HepG2 (cell line): ENCODE results near the gene WDR48. TPM values are rescaled to one million over a fixed set of nuclear protein-coding genes. Genes with fewer than 3 reads are reported as not detected.
A peak's percentile ranks its signal among the peaks of the same experiment; 100 is the strongest.

Source experiments
- ATAC-seq: fragments of 200-7000 bp; cut with Tn5 transposase; 3 replicates; pipeline ENCODE4 v1.9.1; 2020; ENCODE audit warnings: mild to moderate bottlenecking, moderate library complexity
- BruUV-seq: library from RNA; stranded (reverse); fragments of 400-500 nt; replicated peaks from 2 replicates; lab custom pipeline; 2021; lab: Mats Ljungman, UMichigan
- CTCF ChIA-PET: fragments of 300-600 bp; formaldehyde crosslinking; extraction: SDS; loops from one replicate; lab custom pipeline; 2021; ENCODE audit warnings: low total read pairs, inconsistent platforms, low intra/inter-chr PET ratio; lab: Yijun Ruan, JAX
- POLR2A ChIA-PET: fragments of 350-600 bp; sonication (Branson Sonifier 250); formaldehyde crosslinking; loops from one replicate; lab custom pipeline; 2020; ENCODE audit warnings: antibody characterized with exemption, inconsistent platforms; lab: Yijun Ruan, JAX
- DNase-seq: peaks from one replicate; pipeline ENCODE4 v3.0.0-alpha.2; 2015; ENCODE audit warnings: low spot score
- FAIRE-seq: peaks from 3 replicates; lab custom pipeline; 2011; peaks lifted over from hg19 to GRCh38; lab: Jason Lieb, UNC
- H2AFZ ChIP-seq: one replicate; pipeline ENCODE4 v1.6.1; 2011; ENCODE audit warnings: low read length, inconsistent platforms
- H3K27ac ChIP-seq: fragments of 300-600 bp; 3 replicates; pipeline ENCODE4 v1.8.0; 2011; ENCODE audit warnings: mixed run types, mild to moderate bottlenecking, mixed read lengths, low read length, inconsistent platforms; ENCODE audit not compliant: insufficient read depth; ENCODE audit errors: extremely low read length
- H3K27me3 ChIP-seq, 2 experiments: fragments of 200-600 bp in 1 of 2; 2 replicates in 1 of 2; 3 replicates in 1 of 2; pipeline versions ENCODE4 v1.6.0 to v1.8.0; 2011; ENCODE audit warnings: low read length in 2 of 2, mild to moderate bottlenecking in 2 of 2, moderate library complexity in 2 of 2, inconsistent platforms in 1 of 2; ENCODE audit not compliant: insufficient read depth in 2 of 2, control insufficient read depth in 1 of 2
- H3K36me3 ChIP-seq, 2 experiments: fragments of 200-600 bp in 1 of 2; replicated peaks in 1 of 2; 2 replicates in 1 of 2; 3 replicates in 1 of 2; pipeline versions ENCODE4 v1.5.1 to v1.8.0; 2011; ENCODE audit warnings: low read length in 2 of 2, inconsistent platforms in 1 of 2; ENCODE audit not compliant: insufficient read depth in 2 of 2, control insufficient read depth in 1 of 2
- H3K4me1 ChIP-seq: 2 replicates; pipeline ENCODE4 v1.5.1; 2012; ENCODE audit warnings: low read length, inconsistent platforms; ENCODE audit not compliant: insufficient read depth
- H3K4me2 ChIP-seq: 2 replicates; pipeline ENCODE4 v1.6.0; 2011; ENCODE audit warnings: low read depth, low read length, inconsistent platforms
- H3K4me3 ChIP-seq, 3 experiments: fragments of 200-600 bp in 1 of 3; sonication (generic), shearing (Covaris generic) in 1 of 3; replicated peaks in 1 of 3; 2 replicates each; pipeline ENCODE4 v1.5.1; 2011 to 2016; ENCODE audit warnings: low read length in 3 of 3, inconsistent platforms in 2 of 3, low read depth in 2 of 3, mild to moderate bottlenecking in 2 of 3, control low read depth in 1 of 3, mixed read lengths in 1 of 3; ENCODE audit not compliant: insufficient read depth in 1 of 3
- H3K79me2 ChIP-seq: one replicate; pipeline ENCODE4 v1.6.1; 2011; ENCODE audit warnings: low read length, inconsistent platforms; ENCODE audit not compliant: insufficient read depth
- H3K9ac ChIP-seq: 2 replicates; pipeline ENCODE4 v1.6.0; 2011; ENCODE audit warnings: mild to moderate bottlenecking, low read depth, low read length, inconsistent platforms; ENCODE audit not compliant: insufficient read depth
- H3K9me3 ChIP-seq: 2 replicates; pipeline ENCODE4 v1.5.1; 2012; ENCODE audit warnings: mild to moderate bottlenecking, low read length
- H4K20me1 ChIP-seq: 2 replicates; pipeline ENCODE4 v1.6.0; 2011; ENCODE audit warnings: inconsistent platforms, mild to moderate bottlenecking, low read length, moderate library complexity; ENCODE audit not compliant: insufficient read depth
- AGO1 ChIP-seq: fragments of 200-400 bp; formaldehyde crosslinking; IDR thresholded peaks from 2 replicates; pipeline ENCODE4 v1.6.1; 2017; ENCODE audit warnings: mild to moderate bottlenecking, low read depth, low read length, moderate library complexity; ENCODE audit not compliant: poor library complexity, severe bottlenecking
- AGO2 ChIP-seq: fragments of 200-400 bp; formaldehyde crosslinking; optimal IDR thresholded peaks from 2 replicates; pipeline ENCODE3; 2017; ENCODE audit warnings: mild to moderate bottlenecking, low read depth, low read length, moderate library complexity
- CENPT ChIP-seq: sonication (generic); formaldehyde crosslinking; IDR thresholded peaks from 2 replicates; pipeline ENCODE4 v1.8.0; 2022; ENCODE audit warnings: low read depth, mild to moderate bottlenecking, moderate library complexity, missing genetic modification reagents
- NFIC ChIP-seq: IDR thresholded peaks from 2 replicates; pipeline ENCODE4 v1.6.1; 2012; ENCODE audit warnings: mild to moderate bottlenecking, low read length, inconsistent platforms
- POLR2AphosphoS2 ChIP-seq: IDR thresholded peaks from 2 replicates; pipeline ENCODE4 v1.6.1; 2011; ENCODE audit warnings: low read depth, low read length, improper control_type of control experiment
- RAD21 ChIP-seq: fragments of 450-650 bp; formaldehyde crosslinking; IDR thresholded peaks from 2 replicates; pipeline ENCODE4 v1.5.0; 2020; ENCODE audit warnings: mild to moderate bottlenecking
- RFX3 ChIP-seq: IDR thresholded peaks from 2 replicates; pipeline ENCODE4 v1.6.1; 2016; ENCODE audit warnings: missing biosample characterization, missing genetic modification reagents
- SAP130 ChIP-seq: IDR thresholded peaks from 2 replicates; pipeline ENCODE4 v1.6.1; 2016; ENCODE audit warnings: low read depth
- THAP11 ChIP-seq: IDR thresholded peaks from 2 replicates; pipeline ENCODE4 v1.6.1; 2016; ENCODE audit warnings: missing biosample characterization, missing genetic modification reagents
- ZNF20 ChIP-seq: sonication (generic); formaldehyde crosslinking; IDR thresholded peaks from 2 replicates; pipeline ENCODE4 v1.4.0; 2020; ENCODE audit warnings: mild to moderate bottlenecking, moderate library complexity, missing genetic modification reagents
- ZNF30 ChIP-seq: sonication (generic); formaldehyde crosslinking; IDR thresholded peaks from 2 replicates; pipeline ENCODE4 v1.5.0; 2020; ENCODE audit warnings: mild to moderate bottlenecking, missing genetic modification reagents
- WGBS: methylation state at CpG from one replicate; pipeline ENCODE4 v1.1.6; 2017; ENCODE audit warnings: low lambda C conversion rate; 5-methylcytosine and 5-hydroxymethylcytosine counted together
- in situ Hi-C: cut with HindIII; loops from 2 replicates; pipeline ENCODE4 v1.10.0; 2017; ENCODE audit warnings: low pct_unique_long_range_greater_than_20kb; ENCODE audit not compliant: extremely low pct_ligation_motif_present
- intact Hi-C: fragments of 100-400 bp; cut with micrococcal nuclease; formaldehyde crosslinking; loops from one replicate; pipeline ENCODE4 v1.10.0; 2022; ENCODE audit not compliant: unreplicated experiment
- polyA plus RNA-seq, 8 experiments: library from polyadenylated mRNA; depleted of rRNA in 3 of 8; stranded (reverse) in 7 of 8; unstranded in 1 of 8; fragments of >200 nt; fragmentation: Illumina TruSeq in 4 of 8; extraction: Trizol in 4 of 8; gene quantifications; 2 replicates each; pipeline versions ENCODE4 v1.2.1 to v1.2.3, GENCODE V29; 2011 to 2016; ENCODE audit warnings: low read depth in 4 of 8, missing spikeins in 1 of 8, mixed read lengths in 1 of 8; ENCODE audit not compliant: insufficient read depth in 1 of 8
- total RNA-seq, 5 experiments: library from RNA; depleted of rRNA; stranded (reverse); fragments of >200 nt; fragmentation: Illumina TruSeq; extraction: Trizol; gene quantifications; 2 replicates each; pipeline ENCODE4 v1.2.3, GENCODE V29; 2016; ENCODE audit warnings: low read depth in 1 of 5

Gene WDR48
- total and polyA plus RNA-seq, 2 of the 13 experiments (the other 11 are each of a cell fraction or from before 2014, with no cell fraction given): 29.2 to 31.2 TPM

DNA sequence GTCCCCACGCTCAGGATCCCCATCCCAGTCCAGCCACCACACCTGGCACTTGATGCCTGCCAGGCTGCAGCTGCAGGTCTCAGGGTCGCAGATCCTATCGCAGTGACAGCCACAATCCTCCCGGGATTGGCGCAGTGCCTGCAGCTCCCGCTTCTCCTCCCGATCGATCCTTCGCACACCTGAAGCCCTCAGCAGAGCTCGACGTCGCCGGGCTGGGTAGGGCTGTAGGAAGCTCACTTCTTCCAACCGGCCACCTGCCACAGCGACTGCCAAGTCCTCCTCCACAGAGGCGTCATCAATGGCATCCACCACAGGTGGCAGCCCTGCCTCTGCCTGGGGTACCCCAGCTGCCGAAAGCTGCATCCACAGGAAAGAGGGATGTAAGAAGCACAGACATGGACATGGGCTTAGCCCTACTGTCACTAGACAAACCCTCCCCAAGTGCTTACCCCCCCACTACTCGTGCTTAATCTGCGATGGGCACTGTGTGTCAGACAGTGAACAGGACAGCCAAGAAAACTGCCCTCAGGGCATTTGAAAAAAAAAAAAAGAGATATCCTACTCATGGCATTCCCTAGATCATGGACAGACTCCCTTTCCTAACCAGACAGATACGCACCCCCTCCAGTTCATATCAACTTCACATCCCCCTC, 92.4 kb downstream of the WDR48 start:
- no peak for DNase-seq
- no peak overlapping the region for H2AFZ ChIP-seq
- H3K4me3 ChIP-seq: no peak overlapping the region
- no peaks in the 10 kb centered on the region for H3K9me3 ChIP-seq
- peaks cover 33% of the 10 kb centered on the region for H4K20me1 ChIP-seq
- ChIA-PET POLR2A (no interaction called here), CTCF (no interaction called here)
- H3K4me2 ChIP-seq: no peak overlapping the region
- no peaks in the 10 kb centered on the region for H3K27me3 ChIP-seq
- intact Hi-C loops (no loop called here), in situ Hi-C loops (no loop called here)
- H3K27ac ChIP-seq: no peak overlapping the region
- H3K79me2 ChIP-seq: peaks cover 20% of the 10 kb centered on the region
- BruUV-seq: no TSS peak
- H3K4me1 ChIP-seq: peaks cover 30% of the 10 kb centered on the region
- WGBS: 95% methylated on average over 13 of the region's 20 CpGs
- FAIRE-seq: no peak
- TF ChIP-seq AGO1: peak; percentile 94
- TF ChIP-seq SAP130 (CRISPR knock-in tag): no peak
- TF ChIP-seq NFIC: no peak
- no peak for TF ChIP-seq THAP11
- peak; percentile 72; the same call in 1 of the 2 replicates for TF ChIP-seq POLR2AphosphoS2
- no peak for TF ChIP-seq ZNF20 (CRISPR knock-in tag)
- TF ChIP-seq RFX3: no peak
- TF ChIP-seq RAD21 (CRISPR knock-in tag): 0 out of 2 replicates have a peak, but pooled peaks have one; percentile 10
- H3K36me3 ChIP-seq: peaks cover 28 to 54% of the 10 kb centered on the region in 2 experiments; a peak in 4 of 5 replicates
- ATAC-seq: no peak
- no peak overlapping the region for H3K9ac ChIP-seq

- Histone ChIP-seq H3K4me1 (peaks cover 36% of the 10 kb centered on the region), H3K27me3 (no peaks in the 10 kb centered on the region), H4K20me1 (peaks cover 39% of the 10 kb centered on the region), H3K79me2 (peaks cover 27% of the 10 kb centered on the region), H3K27ac (no peak overlapping the region), H3K4me2 (no peak overlapping the region), H3K36me3 (peaks cover 28 to 54% of the 10 kb centered on the region in 2 experiments; a peak in 4 of 5 replicates), H3K9me3 (no peaks in the 10 kb centered on the region), H3K4me3 (no peak overlapping the region), H2AFZ (no peak overlapping the region), H3K9ac (no peak overlapping the region)
- ATAC-seq: no peak
- intact Hi-C loops (no loop called here), in situ Hi-C loops (no loop called here)
- no peak for DNase-seq
- TF ChIP-seq AGO2 (peak; percentile 71), ZNF30 (CRISPR knock-in tag) (no peak), CENPT (CRISPR knock-in tag) (no peak)
- no TSS peak for BruUV-seq
- no peak for FAIRE-seq
- 98% methylated on average over 23 of the region's 23 CpGs for WGBS
- ChIA-PET CTCF (no interaction called here), POLR2A (no interaction called here)
These were observed 93.0 kb downstream of the WDR48 start for GRCh38 chr3:39144748-39145380.
